HL-60 (cell line): ENCODE data around the gene HDAC9.

ENCODE experiments used
- DNase-seq, 2 experiments: peaks; one replicate each; pipeline ENCODE4 v3.0.0-alpha.2; 2010 to 2020; ENCODE audit warnings: low read depth in 1 of 2, low spot score in 1 of 2
- H3K27ac ChIP-seq: fragments of 250-450 bp; sonication (Bioruptor Pico); replicated peaks from 2 replicates; pipeline ENCODE4 v1.5.1; 2020; ENCODE audit warnings: mild to moderate bottlenecking, moderate library complexity
- H3K27me3 ChIP-seq: fragments of 250-450 bp; sonication (Bioruptor Pico); 2 replicates; pipeline ENCODE4 v1.5.1; 2021; ENCODE audit warnings: mild to moderate bottlenecking, moderate library complexity; ENCODE audit not compliant: insufficient read depth, poor library complexity, severe bottlenecking
- H3K4me3 ChIP-seq: replicated peaks from 2 replicates; pipeline ENCODE4 v1.5.1; 2011; ENCODE audit warnings: mild to moderate bottlenecking, control low read depth, low read length; ENCODE audit not compliant: insufficient read depth
- CTCF ChIP-seq: IDR thresholded peaks from one replicate; pipeline ENCODE4 v1.5.1; 2011; ENCODE audit warnings: low read length, control low read depth, inconsistent platforms; ENCODE audit not compliant: insufficient read depth
- GABPA ChIP-seq: IDR thresholded peaks from 2 replicates; pipeline ENCODE4 v1.6.1; 2012; ENCODE audit warnings: low read depth
- POLR2AphosphoS5 ChIP-seq: IDR thresholded peaks from 2 replicates; pipeline ENCODE4 v1.6.1; 2012; ENCODE audit warnings: low read depth
- REST ChIP-seq: IDR thresholded peaks from 2 replicates; pipeline ENCODE4 v1.6.1; 2012; ENCODE audit warnings: low read depth; ENCODE audit not compliant: insufficient replicate concordance
- SPI1 ChIP-seq: IDR thresholded peaks from 2 replicates; pipeline ENCODE4 v1.6.1; 2012; ENCODE audit warnings: low read depth, mild to moderate bottlenecking, borderline replicate concordance

Gene HDAC9

GRCh38 chr7:18474944-18475343 lies 20.6 kb upstream of the HDAC9 start:
- DNase-seq: no peak
- Histone ChIP-seq H3K27me3 (no peaks in the 10 kb centered on the region), H3K4me3 (no peak overlapping the region), H3K27ac (no peak overlapping the region)
- TF ChIP-seq CTCF: no peak
- no peak for TF ChIP-seq REST
- TF ChIP-seq GABPA: no peak
- no peak for TF ChIP-seq POLR2AphosphoS5
- TF ChIP-seq SPI1: no peak

- Histone ChIP-seq H3K27me3 (no peaks in the 10 kb centered on the region), H3K4me3 (no peak overlapping the region), H3K27ac (no peak overlapping the region)
- TF ChIP-seq GABPA: no peak
- no peak for TF ChIP-seq REST
- no peak for TF ChIP-seq CTCF
- no peak for TF ChIP-seq POLR2AphosphoS5
- TF ChIP-seq SPI1: no peak
- DNase-seq: no peak
Observed at GRCh38 chr7:18475488-18475887, 20.1 kb upstream of the HDAC9 start.

GRCh38 chr7:18481776-18482175 lies 13.8 kb upstream of the HDAC9 start:
- no peak for TF ChIP-seq POLR2AphosphoS5
- Histone ChIP-seq H3K4me3 (no peak overlapping the region), H3K27me3 (no peaks in the 10 kb centered on the region), H3K27ac (no peak overlapping the region)
- DNase-seq: no peak

- Histone ChIP-seq H3K27me3 (no peaks in the 10 kb centered on the region), H3K27ac (no peak overlapping the region), H3K4me3 (no peak overlapping the region)
- no peak for DNase-seq
- TF ChIP-seq SPI1: no peak
- no peak for TF ChIP-seq POLR2AphosphoS5
- TF ChIP-seq GABPA: no peak
- TF ChIP-seq CTCF: no peak
- no peak for TF ChIP-seq REST
Observed at GRCh38 chr7:18488049-18488448, 7.5 kb upstream of the HDAC9 start.
